NOMO-1 (cell line): Measurements from ENCODE around the gene NOP56.

Source experiments
- DNase-seq, 2 experiments: peaks; one replicate each; lab custom pipeline; 2025; ENCODE audit not compliant: unreplicated experiment in 2 of 2; lab: John Stamatoyannopoulos, UW

Gene NOP56

GRCh38 chr20:2699775-2700413 lies 47.5 kb downstream of the NOP56 start:
- DNase-seq = no peak

GRCh38 chr20:2700913-2701620 lies 48.6 kb downstream of the NOP56 start:
- DNase-seq = no peak

- no peak for DNase-seq
These were observed 49.2 kb downstream of the NOP56 start for GRCh38 chr20:2701671-2702081.

- DNase-seq = no peak
These were observed 51.5 kb downstream of the NOP56 start for GRCh38 chr20:2703716-2704475.

- DNase-seq = no peak
These were observed 53.7 kb downstream of the NOP56 start for GRCh38 chr20:2705931-2706645.

- DNase-seq = no peak
These were observed 54.4 kb downstream of the NOP56 start for GRCh38 chr20:2706688-2707352.

- no peak for DNase-seq
These were observed 55.1 kb downstream of the NOP56 start for GRCh38 chr20:2707353-2708072.
